HepG2 (cell line): ENCODE results near the gene PLVAP. TPM values are rescaled to one million over a fixed set of nuclear protein-coding genes. Genes with fewer than 3 reads are reported as not detected.
A peak's percentile ranks its signal among the peaks of the same experiment; 100 is the strongest.

ENCODE experiments used
- CC2D1A ChIP-seq: sonication (generic); formaldehyde crosslinking; IDR thresholded peaks from 2 replicates; pipeline ENCODE4 v1.8.1; 2023; ENCODE audit warnings: mild to moderate bottlenecking, missing genetic modification reagents
- ERF ChIP-seq: IDR thresholded peaks from 2 replicates; pipeline ENCODE4 v1.6.1; 2018; ENCODE audit warnings: missing biosample characterization, missing genetic modification reagents
- EZH2 ChIP-seq: conservative IDR thresholded peaks from 2 replicates; pipeline ENCODE4 v1.6.1; 2012; ENCODE audit warnings: mild to moderate bottlenecking, low read depth, low read length, moderate library complexity
- GFI1 ChIP-seq: sonication (generic); formaldehyde crosslinking; IDR thresholded peaks from 2 replicates; pipeline ENCODE4 v1.5.0; 2020; ENCODE audit warnings: missing genetic modification reagents, mild to moderate bottlenecking, borderline replicate concordance
- MIER2 ChIP-seq: IDR thresholded peaks from 2 replicates; pipeline ENCODE4 v1.6.1; 2016; ENCODE audit warnings: missing biosample characterization, missing genetic modification reagents
- MTF1 ChIP-seq: sonication (generic); formaldehyde crosslinking; IDR thresholded peaks from 2 replicates; pipeline ENCODE4 v1.5.0; 2020; ENCODE audit warnings: missing genetic modification reagents
- ZBTB38 ChIP-seq: sonication (generic); formaldehyde crosslinking; IDR thresholded peaks from 2 replicates; pipeline ENCODE4 v1.5.1; 2020; ENCODE audit warnings: mild to moderate bottlenecking, missing genetic modification reagents
- ZNF670 ChIP-seq: sonication (generic); formaldehyde crosslinking; IDR thresholded peaks from 2 replicates; pipeline ENCODE4 v1.8.0; 2022; ENCODE audit warnings: mild to moderate bottlenecking, missing genetic modification reagents, borderline replicate concordance
- polyA plus RNA-seq, 8 experiments: library from polyadenylated mRNA; depleted of rRNA in 3 of 8; stranded (reverse) in 7 of 8; unstranded in 1 of 8; fragments of >200 nt; fragmentation: Illumina TruSeq in 4 of 8; extraction: Trizol in 4 of 8; gene quantifications; 2 replicates each; pipeline versions ENCODE4 v1.2.1 to v1.2.3, GENCODE V29; 2011 to 2016; ENCODE audit warnings: low read depth in 4 of 8, missing spikeins in 1 of 8, mixed read lengths in 1 of 8; ENCODE audit not compliant: insufficient read depth in 1 of 8
- total RNA-seq, 5 experiments: library from RNA; depleted of rRNA; stranded (reverse); fragments of >200 nt; fragmentation: Illumina TruSeq; extraction: Trizol; gene quantifications; 2 replicates each; pipeline ENCODE4 v1.2.3, GENCODE V29; 2016; ENCODE audit warnings: low read depth in 1 of 5
- TF ChIP-seq, protein P1 (sequence below): sonication (generic); formaldehyde crosslinking; IDR thresholded peaks from 2 replicates; pipeline ENCODE4 v1.8.0; 2022; ENCODE audit warnings: mild to moderate bottlenecking, missing genetic modification reagents; ENCODE audit not compliant: insufficient replicate concordance
- TF ChIP-seq, protein P2 (sequence below): sonication (generic); formaldehyde crosslinking; IDR thresholded peaks from 2 replicates; pipeline ENCODE4 v1.4.0; 2020; ENCODE audit warnings: missing genetic modification reagents
- TF ChIP-seq, protein P3 (sequence below): IDR thresholded peaks from 2 replicates; pipeline ENCODE4 v1.4.0; 2020; ENCODE audit warnings: mild to moderate bottlenecking, missing genetic modification reagents
- TF ChIP-seq, protein P4 (sequence below): sonication (generic); formaldehyde crosslinking; IDR thresholded peaks from 2 replicates; pipeline ENCODE4 v1.4.0; 2020; ENCODE audit warnings: mild to moderate bottlenecking, missing genetic modification reagents
- TF ChIP-seq, protein P5 (sequence below): sonication (generic); formaldehyde crosslinking; conservative IDR thresholded peaks from 2 replicates; pipeline ENCODE4 v1.5.0; 2020; ENCODE audit warnings: missing genetic modification reagents
- TF ChIP-seq, protein P6 (sequence below): sonication (generic); formaldehyde crosslinking; IDR thresholded peaks from 2 replicates; pipeline ENCODE4 v1.5.1; 2020; ENCODE audit warnings: missing genetic modification reagents, mild to moderate bottlenecking, borderline replicate concordance
- TF ChIP-seq, protein P7 (sequence below): IDR thresholded peaks from 2 replicates; pipeline ENCODE4 v1.6.1; 2016; ENCODE audit warnings: missing genetic modification reagents, missing compliant biosample characterization

The PLVAP gene
- total and polyA plus RNA-seq, 2 of the 13 experiments (the other 11 are each of a cell fraction or from before 2014, with no cell fraction given): 0.26 TPM; not detected in 1

GRCh38 chr19:17309198-17309964, 67.8 kb downstream of the PLVAP start, which contains the start of gene DDA1 (continued):
- TF ChIP-seq, protein P1, sequence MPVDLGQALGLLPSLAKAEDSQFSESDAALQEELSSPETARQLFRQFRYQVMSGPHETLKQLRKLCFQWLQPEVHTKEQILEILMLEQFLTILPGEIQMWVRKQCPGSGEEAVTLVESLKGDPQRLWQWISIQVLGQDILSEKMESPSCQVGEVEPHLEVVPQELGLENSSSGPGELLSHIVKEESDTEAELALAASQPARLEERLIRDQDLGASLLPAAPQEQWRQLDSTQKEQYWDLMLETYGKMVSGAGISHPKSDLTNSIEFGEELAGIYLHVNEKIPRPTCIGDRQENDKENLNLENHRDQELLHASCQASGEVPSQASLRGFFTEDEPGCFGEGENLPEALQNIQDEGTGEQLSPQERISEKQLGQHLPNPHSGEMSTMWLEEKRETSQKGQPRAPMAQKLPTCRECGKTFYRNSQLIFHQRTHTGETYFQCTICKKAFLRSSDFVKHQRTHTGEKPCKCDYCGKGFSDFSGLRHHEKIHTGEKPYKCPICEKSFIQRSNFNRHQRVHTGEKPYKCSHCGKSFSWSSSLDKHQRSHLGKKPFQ: no peak
- TF ChIP-seq EZH2 (no peak), MIER2 (CRISPR knock-in tag) (no peak), ZBTB38 (CRISPR knock-in tag) (no peak), GFI1 (CRISPR knock-in tag) (no peak), ZNF670 (CRISPR knock-in tag) (no peak), CC2D1A (no peak), ERF (CRISPR knock-in tag) (no peak), MTF1 (no peak)
- TF ChIP-seq, protein P2, sequence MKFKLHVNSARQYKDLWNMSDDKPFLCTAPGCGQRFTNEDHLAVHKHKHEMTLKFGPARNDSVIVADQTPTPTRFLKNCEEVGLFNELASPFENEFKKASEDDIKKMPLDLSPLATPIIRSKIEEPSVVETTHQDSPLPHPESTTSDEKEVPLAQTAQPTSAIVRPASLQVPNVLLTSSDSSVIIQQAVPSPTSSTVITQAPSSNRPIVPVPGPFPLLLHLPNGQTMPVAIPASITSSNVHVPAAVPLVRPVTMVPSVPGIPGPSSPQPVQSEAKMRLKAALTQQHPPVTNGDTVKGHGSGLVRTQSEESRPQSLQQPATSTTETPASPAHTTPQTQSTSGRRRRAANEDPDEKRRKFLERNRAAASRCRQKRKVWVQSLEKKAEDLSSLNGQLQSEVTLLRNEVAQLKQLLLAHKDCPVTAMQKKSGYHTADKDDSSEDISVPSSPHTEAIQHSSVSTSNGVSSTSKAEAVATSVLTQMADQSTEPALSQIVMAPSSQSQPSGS (CRISPR knock-in tag): no peak
- TF ChIP-seq, protein P3, sequence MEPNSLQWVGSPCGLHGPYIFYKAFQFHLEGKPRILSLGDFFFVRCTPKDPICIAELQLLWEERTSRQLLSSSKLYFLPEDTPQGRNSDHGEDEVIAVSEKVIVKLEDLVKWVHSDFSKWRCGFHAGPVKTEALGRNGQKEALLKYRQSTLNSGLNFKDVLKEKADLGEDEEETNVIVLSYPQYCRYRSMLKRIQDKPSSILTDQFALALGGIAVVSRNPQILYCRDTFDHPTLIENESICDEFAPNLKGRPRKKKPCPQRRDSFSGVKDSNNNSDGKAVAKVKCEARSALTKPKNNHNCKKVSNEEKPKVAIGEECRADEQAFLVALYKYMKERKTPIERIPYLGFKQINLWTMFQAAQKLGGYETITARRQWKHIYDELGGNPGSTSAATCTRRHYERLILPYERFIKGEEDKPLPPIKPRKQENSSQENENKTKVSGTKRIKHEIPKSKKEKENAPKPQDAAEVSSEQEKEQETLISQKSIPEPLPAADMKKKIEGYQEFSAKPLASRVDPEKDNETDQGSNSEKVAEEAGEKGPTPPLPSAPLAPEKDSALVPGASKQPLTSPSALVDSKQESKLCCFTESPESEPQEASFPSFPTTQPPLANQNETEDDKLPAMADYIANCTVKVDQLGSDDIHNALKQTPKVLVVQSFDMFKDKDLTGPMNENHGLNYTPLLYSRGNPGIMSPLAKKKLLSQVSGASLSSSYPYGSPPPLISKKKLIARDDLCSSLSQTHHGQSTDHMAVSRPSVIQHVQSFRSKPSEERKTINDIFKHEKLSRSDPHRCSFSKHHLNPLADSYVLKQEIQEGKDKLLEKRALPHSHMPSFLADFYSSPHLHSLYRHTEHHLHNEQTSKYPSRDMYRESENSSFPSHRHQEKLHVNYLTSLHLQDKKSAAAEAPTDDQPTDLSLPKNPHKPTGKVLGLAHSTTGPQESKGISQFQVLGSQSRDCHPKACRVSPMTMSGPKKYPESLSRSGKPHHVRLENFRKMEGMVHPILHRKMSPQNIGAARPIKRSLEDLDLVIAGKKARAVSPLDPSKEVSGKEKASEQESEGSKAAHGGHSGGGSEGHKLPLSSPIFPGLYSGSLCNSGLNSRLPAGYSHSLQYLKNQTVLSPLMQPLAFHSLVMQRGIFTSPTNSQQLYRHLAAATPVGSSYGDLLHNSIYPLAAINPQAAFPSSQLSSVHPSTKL (CRISPR knock-in tag): no peak
- TF ChIP-seq, protein P4, sequence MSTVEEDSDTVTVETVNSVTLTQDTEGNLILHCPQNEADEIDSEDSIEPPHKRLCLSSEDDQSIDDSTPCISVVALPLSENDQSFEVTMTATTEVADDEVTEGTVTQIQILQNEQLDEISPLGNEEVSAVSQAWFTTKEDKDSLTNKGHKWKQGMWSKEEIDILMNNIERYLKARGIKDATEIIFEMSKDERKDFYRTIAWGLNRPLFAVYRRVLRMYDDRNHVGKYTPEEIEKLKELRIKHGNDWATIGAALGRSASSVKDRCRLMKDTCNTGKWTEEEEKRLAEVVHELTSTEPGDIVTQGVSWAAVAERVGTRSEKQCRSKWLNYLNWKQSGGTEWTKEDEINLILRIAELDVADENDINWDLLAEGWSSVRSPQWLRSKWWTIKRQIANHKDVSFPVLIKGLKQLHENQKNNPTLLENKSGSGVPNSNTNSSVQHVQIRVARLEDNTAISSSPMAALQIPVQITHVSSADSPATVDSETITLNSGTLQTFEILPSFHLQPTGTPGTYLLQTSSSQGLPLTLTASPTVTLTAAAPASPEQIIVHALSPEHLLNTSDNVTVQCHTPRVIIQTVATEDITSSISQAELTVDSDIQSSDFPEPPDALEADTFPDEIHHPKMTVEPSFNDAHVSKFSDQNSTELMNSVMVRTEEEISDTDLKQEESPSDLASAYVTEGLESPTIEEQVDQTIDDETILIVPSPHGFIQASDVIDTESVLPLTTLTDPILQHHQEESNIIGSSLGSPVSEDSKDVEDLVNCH (CRISPR knock-in tag): no peak
- TF ChIP-seq, protein P5, sequence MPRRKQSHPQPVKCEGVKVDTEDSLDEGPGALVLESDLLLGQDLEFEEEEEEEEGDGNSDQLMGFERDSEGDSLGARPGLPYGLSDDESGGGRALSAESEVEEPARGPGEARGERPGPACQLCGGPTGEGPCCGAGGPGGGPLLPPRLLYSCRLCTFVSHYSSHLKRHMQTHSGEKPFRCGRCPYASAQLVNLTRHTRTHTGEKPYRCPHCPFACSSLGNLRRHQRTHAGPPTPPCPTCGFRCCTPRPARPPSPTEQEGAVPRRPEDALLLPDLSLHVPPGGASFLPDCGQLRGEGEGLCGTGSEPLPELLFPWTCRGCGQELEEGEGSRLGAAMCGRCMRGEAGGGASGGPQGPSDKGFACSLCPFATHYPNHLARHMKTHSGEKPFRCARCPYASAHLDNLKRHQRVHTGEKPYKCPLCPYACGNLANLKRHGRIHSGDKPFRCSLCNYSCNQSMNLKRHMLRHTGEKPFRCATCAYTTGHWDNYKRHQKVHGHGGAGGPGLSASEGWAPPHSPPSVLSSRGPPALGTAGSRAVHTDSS (CRISPR knock-in tag): no peak
- TF ChIP-seq, protein P6, sequence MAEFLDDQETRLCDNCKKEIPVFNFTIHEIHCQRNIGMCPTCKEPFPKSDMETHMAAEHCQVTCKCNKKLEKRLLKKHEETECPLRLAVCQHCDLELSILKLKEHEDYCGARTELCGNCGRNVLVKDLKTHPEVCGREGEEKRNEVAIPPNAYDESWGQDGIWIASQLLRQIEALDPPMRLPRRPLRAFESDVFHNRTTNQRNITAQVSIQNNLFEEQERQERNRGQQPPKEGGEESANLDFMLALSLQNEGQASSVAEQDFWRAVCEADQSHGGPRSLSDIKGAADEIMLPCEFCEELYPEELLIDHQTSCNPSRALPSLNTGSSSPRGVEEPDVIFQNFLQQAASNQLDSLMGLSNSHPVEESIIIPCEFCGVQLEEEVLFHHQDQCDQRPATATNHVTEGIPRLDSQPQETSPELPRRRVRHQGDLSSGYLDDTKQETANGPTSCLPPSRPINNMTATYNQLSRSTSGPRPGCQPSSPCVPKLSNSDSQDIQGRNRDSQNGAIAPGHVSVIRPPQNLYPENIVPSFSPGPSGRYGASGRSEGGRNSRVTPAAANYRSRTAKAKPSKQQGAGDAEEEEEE: peak; percentile 84; the same call in 1 of the 2 replicates
- TF ChIP-seq, protein P7, sequence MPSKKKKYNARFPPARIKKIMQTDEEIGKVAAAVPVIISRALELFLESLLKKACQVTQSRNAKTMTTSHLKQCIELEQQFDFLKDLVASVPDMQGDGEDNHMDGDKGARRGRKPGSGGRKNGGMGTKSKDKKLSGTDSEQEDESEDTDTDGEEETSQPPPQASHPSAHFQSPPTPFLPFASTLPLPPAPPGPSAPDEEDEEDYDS (CRISPR knock-in tag): peak; percentile 81
